Smooth muscle cell (in vitro differentiated cells): Measurements from ENCODE around the gene IRF2BPL. TPM values are rescaled to one million over a fixed set of nuclear protein-coding genes. Genes with fewer than 3 reads are reported as not detected.
A peak's percentile ranks its signal among the peaks of the same experiment; 100 is the strongest.

Source experiments
- DNase-seq: peaks from one replicate; lab custom pipeline; 2025; ENCODE audit not compliant: unreplicated experiment; lab: John Stamatoyannopoulos, UW
- H2AFZ ChIP-seq: fragments of 200-600 bp; sonication (generic); 2 replicates; pipeline ENCODE4 v1.6.0; 2016; ENCODE audit warnings: antibody characterized with exemption, low read depth, mild to moderate bottlenecking
- H3F3A ChIP-seq: fragments of 200-600 bp; sonication (generic); 2 replicates; pipeline ENCODE4 v1.6.0; 2017; ENCODE audit warnings: antibody characterized with exemption, low read depth
- H3K27ac ChIP-seq: fragments of 200-600 bp; sonication (generic); 2 replicates; pipeline ENCODE4 v1.5.1; 2016; ENCODE audit warnings: low read depth, mild to moderate bottlenecking
- H3K27me3 ChIP-seq: fragments of 200-600 bp; sonication (generic); 2 replicates; pipeline ENCODE4 v1.6.1; 2016; ENCODE audit warnings: low read depth, mild to moderate bottlenecking
- H3K36me3 ChIP-seq: fragments of 200-600 bp; sonication (generic); 2 replicates; pipeline ENCODE4 v1.5.1; 2016; ENCODE audit warnings: low read depth
- H3K4me1 ChIP-seq: fragments of 200-600 bp; sonication (generic); 2 replicates; pipeline ENCODE4 v1.5.1; 2016; ENCODE audit warnings: low read depth
- H3K4me2 ChIP-seq: fragments of 200-600 bp; sonication (generic); 2 replicates; pipeline ENCODE4 v1.6.0; 2016; ENCODE audit warnings: mild to moderate bottlenecking
- H3K4me3 ChIP-seq: fragments of 200-600 bp; sonication (generic); 2 replicates; pipeline ENCODE4 v1.5.1; 2016; ENCODE audit warnings: mild to moderate bottlenecking
- H3K79me2 ChIP-seq: fragments of 200-600 bp; sonication (generic); 2 replicates; pipeline ENCODE4 v1.6.0; 2016; ENCODE audit warnings: low read depth, mild to moderate bottlenecking
- H3K9ac ChIP-seq: fragments of 200-600 bp; sonication (generic); 2 replicates; pipeline ENCODE4 v1.6.0; 2016; ENCODE audit warnings: low read depth
- H3K9me3 ChIP-seq: fragments of 200-600 bp; sonication (generic); replicated peaks from 2 replicates; pipeline ENCODE4 v1.5.1; 2016; ENCODE audit warnings: low read depth
- H4K20me1 ChIP-seq: fragments of 200-600 bp; sonication (generic); 2 replicates; pipeline ENCODE4 v1.6.0; 2016; ENCODE audit warnings: low read depth
- CTCF ChIP-seq: fragments of 200-600 bp; sonication (generic); IDR thresholded peaks from 2 replicates; pipeline ENCODE4 v1.5.1; 2017; ENCODE audit warnings: borderline replicate concordance, mild to moderate bottlenecking, antibody characterized with exemption; ENCODE audit not compliant: insufficient read depth, poor library complexity, severe bottlenecking
- WGBS: methylation state at CpG from one replicate; pipeline ENCODE4 v1.1.7; 2016; ENCODE audit warnings: low lambda C conversion rate; 5-methylcytosine and 5-hydroxymethylcytosine counted together
- polyA plus RNA-seq: library from polyadenylated mRNA; unstranded; fragments of >200 nt; fragmentation: Nextera tagmentation; extraction: Ambion mirVana; gene quantifications from 2 replicates; pipeline ENCODE4 v1.2.1, GENCODE V29; 2016
- total RNA-seq: library from RNA; depleted of rRNA; stranded (reverse); fragments of >200 nt; gene quantifications from 2 replicates; pipeline ENCODE4 v1.2.3, GENCODE V29; 2014

IRF2BPL gene
- total and polyA plus RNA-seq, 2 experiments from 2014 or later: 33.9 to 66.3 TPM

GRCh38 chr14:77037215-77037937, 8.9 kb upstream of the IRF2BPL start:
- Histone ChIP-seq H3F3A (peaks cover 29% of the 10 kb centered on the region), H3K9me3 (no peaks in the 10 kb centered on the region), H3K27me3 (no peaks in the 10 kb centered on the region), H3K9ac (peak overlapping the region; percentile 87), H3K4me1 (peaks cover 65% of the 10 kb centered on the region), H3K4me3 (no peak overlapping the region), H4K20me1 (no peaks in the 10 kb centered on the region), H3K36me3 (no peaks in the 10 kb centered on the region), H2AFZ (no peak overlapping the region), H3K4me2 (peak overlapping the region; percentile 81), H3K27ac (peak overlapping the region; percentile 99), H3K79me2 (peaks cover 4% of the 10 kb centered on the region)
- TF ChIP-seq CTCF: no peak
- WGBS: 56% methylated on average over 16 of the region's 16 CpGs
- no peak for DNase-seq

GRCh38 chr14:77036484-77037214, 8.1 kb upstream of the IRF2BPL start:
- H3K27ac ChIP-seq: peak overlapping the region; percentile 99
- TF ChIP-seq CTCF: no peak
- no peak overlapping the region for H2AFZ ChIP-seq

GRCh38 chr14:77035267-77035666, 6.8 kb upstream of the IRF2BPL start:
- H2AFZ ChIP-seq: no peak overlapping the region
- H3K79me2 ChIP-seq: peaks cover 7% of the 10 kb centered on the region
- 94% methylated on average over 4 of the region's 4 CpGs for WGBS
- peaks cover 58% of the 10 kb centered on the region for H3K4me1 ChIP-seq
- peaks cover 39% of the 10 kb centered on the region for H3F3A ChIP-seq
- no peak for TF ChIP-seq CTCF
- H4K20me1 ChIP-seq: no peaks in the 10 kb centered on the region
- H3K4me3 ChIP-seq: no peak overlapping the region
- no peak overlapping the region for H3K4me2 ChIP-seq
- no peaks in the 10 kb centered on the region for H3K36me3 ChIP-seq
- H3K9ac ChIP-seq: no peak overlapping the region
- no peak for DNase-seq
- H3K9me3 ChIP-seq: no peaks in the 10 kb centered on the region
- no peak overlapping the region for H3K27ac ChIP-seq
- H3K27me3 ChIP-seq: no peaks in the 10 kb centered on the region

More at GRCh38 chr14:77036484-77037214, 8.1 kb upstream of the IRF2BPL start:
- no peaks in the 10 kb centered on the region for H3K36me3 ChIP-seq
- no peak overlapping the region for H3K4me3 ChIP-seq
- H4K20me1 ChIP-seq: no peaks in the 10 kb centered on the region
- peaks cover 68% of the 10 kb centered on the region for H3K4me1 ChIP-seq
- H3K4me2 ChIP-seq: peak overlapping the region; percentile 81
- peaks cover 4% of the 10 kb centered on the region for H3K79me2 ChIP-seq
- 54% methylated on average over 6 of the region's 6 CpGs for WGBS
- no peak for DNase-seq
- peak overlapping the region; percentile 87 for H3K9ac ChIP-seq
- peaks cover 29% of the 10 kb centered on the region for H3F3A ChIP-seq
- no peaks in the 10 kb centered on the region for H3K9me3 ChIP-seq
- no peaks in the 10 kb centered on the region for H3K27me3 ChIP-seq
